ENCODE data around the gene PCNT.

- TF ChIP-seq RAD21 (conservative IDR thresholded peaks at IDR 0.05) = no peak
- TF ChIP-seq CTCF (IDR thresholded peaks at IDR 0.05; ENCODE audit: poor library complexity, severe bottlenecking) = no peak
- no peak for TF ChIP-seq EZH2 (IDR thresholded peaks at IDR 0.05; ENCODE audit: borderline replicate concordance, insufficient read depth, low read length, poor library complexity, severe bottlenecking)
- TF ChIP-seq POLR2AphosphoS5 (IDR thresholded peaks at IDR 0.05) = no peak
- no peak for TF ChIP-seq EP300 (conservative IDR thresholded peaks at IDR 0.05; ENCODE audit: poor library complexity, severe bottlenecking)
- no peak for TF ChIP-seq MXI1 (conservative IDR thresholded peaks at IDR 0.05; ENCODE audit: poor library complexity, severe bottlenecking)
These were observed 102.5 kb downstream of the PCNT start for GRCh38 chr21:46426313-46427046.
